H1 (cell line): Measurements from ENCODE around the gene GLIS2. TPM values are rescaled to one million over a fixed set of nuclear protein-coding genes. Genes with fewer than 3 reads are reported as not detected.
A peak's percentile ranks its signal among the peaks of the same experiment; 100 is the strongest.

Source experiments
- CTCF ChIA-PET: fragments of 300-600 bp; sonication (Branson Sonifier 250); formaldehyde crosslinking; loops from one replicate; lab custom pipeline; 2021; ENCODE audit not compliant: partially characterized antibody; lab: Charles Lee
- POLR2A ChIA-PET: fragments of 300-600 bp; sonication (Branson Sonifier 250); formaldehyde crosslinking; loops from one replicate; lab custom pipeline; 2021; ENCODE audit warnings: inconsistent platforms; ENCODE audit not compliant: partially characterized antibody; lab: Charles Lee
- DNase-seq, 2 experiments: peaks; one replicate each; pipeline versions ENCODE4 v3.0.0 to v3.0.0-alpha.2; 2010 to 2022; ENCODE audit warnings: low spot score in 2 of 2, low read depth in 1 of 2, mixed read lengths in 1 of 2
- FAIRE-seq: peaks from 2 replicates; lab custom pipeline; 2011; peaks lifted over from hg19 to GRCh38; lab: Jason Lieb, UNC
- H2AFZ ChIP-seq: 2 replicates; pipeline ENCODE4 v1.8.1; 2012; ENCODE audit warnings: low read length, inconsistent platforms
- H2AK5ac ChIP-seq: 2 replicates; pipeline ENCODE4 v1.6.1; 2013; ENCODE audit warnings: low read depth, low read length
- H2BK120ac ChIP-seq: replicated peaks from 2 replicates; pipeline ENCODE3; 2013; ENCODE audit warnings: low read depth, low read length, inconsistent platforms
- H2BK12ac ChIP-seq: 2 replicates; pipeline ENCODE4 v1.6.1; 2013; ENCODE audit warnings: low read depth, low read length
- H2BK15ac ChIP-seq: 2 replicates; pipeline ENCODE4 v1.6.1; 2013; ENCODE audit warnings: low read length
- H2BK20ac ChIP-seq: 2 replicates; pipeline ENCODE4 v1.6.1; 2013; ENCODE audit warnings: low read length
- H2BK5ac ChIP-seq: 2 replicates; pipeline ENCODE4 v1.6.1; 2013; ENCODE audit warnings: low read depth, low read length
- H3K14ac ChIP-seq: 2 replicates; pipeline ENCODE4 v1.6.1; 2013; ENCODE audit warnings: inconsistent platforms; ENCODE audit not compliant: insufficient read length
- H3K18ac ChIP-seq: 2 replicates; pipeline ENCODE4 v1.6.1; 2013; ENCODE audit warnings: low read length; ENCODE audit errors: extremely low read depth
- H3K23ac ChIP-seq: 2 replicates; pipeline ENCODE4 v1.6.1; 2013; ENCODE audit warnings: inconsistent platforms; ENCODE audit not compliant: insufficient read length
- H3K23me2 ChIP-seq: 2 replicates; pipeline ENCODE4 v1.6.1; 2013; ENCODE audit warnings: low read depth, low read length
- H3K27ac ChIP-seq: 2 replicates; pipeline ENCODE4 v1.6.1; 2011; ENCODE audit warnings: low read depth, low read length, inconsistent platforms
- H3K27me3 ChIP-seq, 4 experiments: replicated peaks in 1 of 4; 1 replicate in 1 of 4; 2 replicates in 3 of 4; pipeline versions ENCODE4 v1.6.1 to v1.8.1; 2011 to 2013; ENCODE audit warnings: low read length in 3 of 4, mild to moderate bottlenecking in 3 of 4, inconsistent platforms in 2 of 4, mixed read lengths in 2 of 4, moderate library complexity in 1 of 4; ENCODE audit not compliant: control insufficient read depth in 3 of 4, insufficient read depth in 3 of 4; ENCODE audit errors: extremely low read depth in 1 of 4
- H3K36me3 ChIP-seq, 4 experiments: 2 replicates each; pipeline versions ENCODE4 v1.6.1 to v1.8.1; 2011 to 2013; ENCODE audit warnings: mild to moderate bottlenecking in 4 of 4, low read length in 3 of 4, moderate library complexity in 2 of 4, control low read depth in 1 of 4, inconsistent platforms in 1 of 4; ENCODE audit not compliant: insufficient read depth in 4 of 4, control insufficient read depth in 2 of 4
- H3K4ac ChIP-seq: replicated peaks from 2 replicates; pipeline ENCODE3; 2013; ENCODE audit warnings: low read length, low read depth, mixed read lengths, inconsistent platforms; ENCODE audit not compliant: insufficient read length
- H3K4me1 ChIP-seq, 4 experiments: replicated peaks in 1 of 4; 1 replicate in 1 of 4; 2 replicates in 3 of 4; pipeline versions ENCODE4 v1.6.1 to v1.8.1; 2011 to 2013; ENCODE audit warnings: low read length in 3 of 4, inconsistent platforms in 2 of 4, mixed read lengths in 1 of 4; ENCODE audit not compliant: insufficient read depth in 4 of 4, control insufficient read depth in 3 of 4
- H3K4me2 ChIP-seq, 2 experiments: 2 replicates each; pipeline versions ENCODE4 v1.6.1 to v1.8.1; 2011 to 2013; ENCODE audit warnings: low read depth in 2 of 2, low read length in 2 of 2, control low read depth in 1 of 2, inconsistent platforms in 1 of 2, mild to moderate bottlenecking in 1 of 2; ENCODE audit not compliant: insufficient read depth in 1 of 2
- H3K4me3 ChIP-seq, 4 experiments: fragments of 200-600, 300-600 bp in 1 of 4; sonication (generic), shearing (Covaris generic), sonication (Bioruptor Twin) in 1 of 4; 2 replicates each; pipeline versions ENCODE4 v1.5.1 to v1.8.1; 2011 to 2016; ENCODE audit warnings: low read length in 4 of 4, low read depth in 3 of 4, control low read depth in 2 of 4, inconsistent platforms in 2 of 4, mild to moderate bottlenecking in 2 of 4, mixed read lengths in 1 of 4, moderate library complexity in 1 of 4; ENCODE audit not compliant: insufficient read depth in 2 of 4; ENCODE audit errors: extremely low read depth in 1 of 4
- H3K56ac ChIP-seq: replicated peaks from 2 replicates; pipeline ENCODE3; 2013; ENCODE audit warnings: low read depth, mild to moderate bottlenecking, mixed read lengths, low read length, inconsistent platforms; ENCODE audit not compliant: insufficient read length
- H3K79me1 ChIP-seq: 2 replicates; pipeline ENCODE4 v1.6.1; 2013; ENCODE audit warnings: low read depth, low read length, control low read depth
- H3K79me2 ChIP-seq, 2 experiments: 2 replicates each; pipeline versions ENCODE4 v1.6.1 to v1.8.1; 2012 to 2013; ENCODE audit warnings: low read length in 2 of 2, mild to moderate bottlenecking in 2 of 2, inconsistent platforms in 1 of 2; ENCODE audit not compliant: insufficient read depth in 2 of 2, control insufficient read depth in 1 of 2
- H3K9ac ChIP-seq, 4 experiments: replicated peaks in 1 of 4; 1 replicate in 1 of 4; 2 replicates in 3 of 4; pipeline versions ENCODE4 v1.6.1 to v1.8.1; 2011 to 2013; ENCODE audit warnings: low read depth in 3 of 4, low read length in 3 of 4, control low read depth in 2 of 4, mild to moderate bottlenecking in 2 of 4, moderate library complexity in 2 of 4, inconsistent platforms in 1 of 4; ENCODE audit errors: extremely low read depth in 1 of 4
- H3K9me3 ChIP-seq, 2 experiments: 2 replicates each; pipeline versions ENCODE4 v1.6.1 to v1.8.1; 2012 to 2013; ENCODE audit warnings: mild to moderate bottlenecking in 2 of 2, moderate library complexity in 2 of 2, control low read depth in 1 of 2, inconsistent platforms in 1 of 2, low read depth in 1 of 2, low read length in 1 of 2, mixed read lengths in 1 of 2; ENCODE audit not compliant: insufficient read depth in 2 of 2
- H4K20me1 ChIP-seq, 2 experiments: replicated peaks in 1 of 2; 2 replicates each; pipeline versions ENCODE3 to v1.8.1; 2011 to 2013; ENCODE audit warnings: inconsistent platforms in 2 of 2, low read length in 2 of 2, mild to moderate bottlenecking in 1 of 2; ENCODE audit not compliant: insufficient read depth in 2 of 2, control insufficient read depth in 1 of 2
- H4K5ac ChIP-seq: 2 replicates; pipeline ENCODE4 v1.6.1; 2013; ENCODE audit warnings: low read length, low read depth, mixed read lengths, inconsistent platforms; ENCODE audit not compliant: insufficient read length
- H4K8ac ChIP-seq: 2 replicates; pipeline ENCODE4 v1.8.0; 2013; ENCODE audit warnings: mild to moderate bottlenecking, moderate library complexity, low read length, inconsistent platforms; ENCODE audit not compliant: insufficient read depth; ENCODE audit errors: extremely low read depth
- H4K91ac ChIP-seq: replicated peaks from 2 replicates; pipeline ENCODE3; 2013; ENCODE audit warnings: low read length, mixed read lengths, inconsistent platforms; ENCODE audit not compliant: insufficient read length
- BACH1 ChIP-seq: IDR thresholded peaks from 2 replicates; pipeline ENCODE4 v1.6.1; 2012; ENCODE audit warnings: low read length, improper control_type of control experiment
- EGR1 ChIP-seq: IDR thresholded peaks from 2 replicates; pipeline ENCODE4 v1.6.1; 2011; ENCODE audit warnings: low read depth, low read length, borderline replicate concordance
- KDM1A ChIP-seq: fragments of 200-600, 300-600 bp; sonication (generic); IDR thresholded peaks from 2 replicates; pipeline ENCODE4 v1.7.1; 2016; ENCODE audit warnings: mild to moderate bottlenecking, low read length, borderline replicate concordance
- SIN3A ChIP-seq, 2 experiments: IDR thresholded peaks in 1 of 2; conservative IDR thresholded peaks in 1 of 2; 2 replicates each; pipeline ENCODE4 v1.6.1; 2011 to 2012; ENCODE audit warnings: low read length in 2 of 2, improper control_type of control experiment in 1 of 2, low read depth in 1 of 2, mild to moderate bottlenecking in 1 of 2
- TCF12 ChIP-seq: IDR thresholded peaks from 2 replicates; pipeline ENCODE4 v1.6.1; 2011; ENCODE audit warnings: low read depth, mild to moderate bottlenecking, low read length
- TEAD4 ChIP-seq: IDR thresholded peaks from 2 replicates; pipeline ENCODE4 v1.6.1; 2012; ENCODE audit warnings: low read depth, low read length, inconsistent platforms, mixed read lengths
- WGBS, 2 experiments: shearing (Covaris generic) in 1 of 2; methylation state at CpG; one replicate each; pipeline versions ENCODE4 v1.1.6 to v1.1.7; 2013 to 2015; ENCODE audit warnings: low lambda C conversion rate in 2 of 2, mixed read lengths in 2 of 2, inconsistent platforms in 1 of 2, low coverage in 1 of 2, missing lambda C conversion rate in 1 of 2; ENCODE audit not compliant: insufficient replicate concordance in 2 of 2, insufficient coverage in 1 of 2, insufficient read length in 1 of 2; ENCODE audit errors: extremely low coverage in 1 of 2, missing lambda C conversion rate in 1 of 2; 5-methylcytosine and 5-hydroxymethylcytosine counted together
- polyA plus RNA-seq, 7 experiments: library from polyadenylated mRNA; depleted of rRNA in 3 of 7; stranded (reverse) in 5 of 7; unstranded in 2 of 7; fragments of >200 nt in 5 of 7; fragments of 200-250 nt in 2 of 7; gene quantifications; 1 replicate in 5 of 7; 2 replicates in 1 of 7; 4 replicates in 1 of 7; pipeline versions ENCODE4 v1.2.1 to v1.2.3, GENCODE V29; 2011 to 2013; ENCODE audit warnings: missing spikeins in 2 of 7, mixed read lengths in 2 of 7
- total RNA-seq: library from RNA; stranded (reverse); fragmentation: NEBNext Ultra II Directional; extraction: Animal tissue kit (Norgen Biotek cat#: 25700); gene quantifications from 2 replicates; pipeline ENCODE4 v1.2.1, GENCODE V29; 2021

GLIS2 gene
- total and polyA plus RNA-seq, 2 of the 8 experiments (the other 6 are each of a cell fraction or from before 2014, with no cell fraction given): 4.3 to 17.4 TPM

GRCh38 chr16:4298761-4299522 lies 16.9 kb upstream of the GLIS2 start:
- H2AK5ac ChIP-seq: 0 out of 2 replicates have a peak overlapping the region, but pooled peaks have one; percentile 53
- no peaks in the 10 kb centered on the region for H3K9me3 ChIP-seq
- H2BK5ac ChIP-seq: peak overlapping the region; percentile 52; the same call in 1 of the 2 replicates
- FAIRE-seq (no peak), DNase-seq (peak in 1 of 2 experiments; percentile 66)
- H2BK12ac ChIP-seq: 0 out of 2 replicates have a peak overlapping the region, but pooled peaks have one; percentile 39
- no peaks in the 10 kb centered on the region; the same call in 1 of the 2 replicates for H3K23me2 ChIP-seq
- ChIA-PET CTCF (interaction anchor here (0.6 to 12.0 kb wide), 12 partner anchors 9 to 129 kb away, joined by 3 to 300 read pairs (median 13); partner anchors contain the start of genes GLIS2 and TFAP4), POLR2A (interaction anchor here (0.6 to 25.6 kb wide), 9 partner anchors 8 to 94 kb away, joined by 3 to 403 read pairs (median 6); partner anchors contain the start of genes GLIS2 and TFAP4)
- peak overlapping the region; percentile 20 to 49; a peak in 2 of 4 replicates for H3K4me2 ChIP-seq
- H3K56ac ChIP-seq: no peak overlapping the region
- H4K91ac ChIP-seq: no peak overlapping the region
- H3K4ac ChIP-seq: no peak overlapping the region
- H3K79me1 ChIP-seq: no peaks in the 10 kb centered on the region; the same call in 1 of the 2 replicates
- no peak overlapping the region for H2BK120ac ChIP-seq
- peaks cover 0 to 5% (median 0%) of the 10 kb centered on the region in 4 experiments; a peak in 1 of 8 replicates for H3K36me3 ChIP-seq
- H3K4me1 ChIP-seq: peaks cover 4 to 13% (median 5%) of the 10 kb centered on the region in 4 experiments
- no peak overlapping the region for H4K5ac ChIP-seq
- H4K8ac ChIP-seq: peak overlapping the region; percentile 57; the same call in 1 of the 2 replicates
- no peak overlapping the region for H3K23ac ChIP-seq
- H4K20me1 ChIP-seq: peaks cover 0 to 2% of the 10 kb centered on the region in 2 experiments
- H3K18ac ChIP-seq: peak overlapping the region; percentile 32; the same call in 1 of the 2 replicates
- H3K4me3 ChIP-seq: no peak overlapping the region
- H3K14ac ChIP-seq: no peak overlapping the region
- no peak overlapping the region for H3K9ac ChIP-seq
- 0 out of 2 replicates have a peak overlapping the region, but pooled peaks have one; percentile 80 for H2BK20ac ChIP-seq
- no peaks in the 10 kb centered on the region for H3K79me2 ChIP-seq
- TF ChIP-seq TEAD4: peak; percentile 87
- 0 out of 2 replicates have a peak, but pooled peaks have one; percentile 10 for TF ChIP-seq TCF12
- no peak for TF ChIP-seq BACH1
- 0 out of 4 replicates have a peak, but pooled peaks have one; percentile 35 to 58 for TF ChIP-seq SIN3A (conservative IDR thresholded peaks at IDR 0.05 in 1 of 2, IDR thresholded peaks at IDR 0.05 in 1 of 2; ENCODE audit: low read depth in 1 of 2, low read length in 2 of 2)
- TF ChIP-seq KDM1A: 0 out of 2 replicates have a peak, but pooled peaks have one; percentile 16
- no peak for TF ChIP-seq EGR1
- TF ChIP-seq, all 59 proteins: peak for 4
- 81% methylated on average over 11 of the region's 15 CpGs; no CpG with 5 or more reads in 1 of the 2 experiments for WGBS, 2 experiments
- Histone ChIP-seq H2BK15ac (0 out of 2 replicates have a peak overlapping the region, but pooled peaks have one; percentile 53), H3K27me3 (no peaks in the 10 kb centered on the region), H3K27ac (no peak overlapping the region; the same call in 1 of the 2 replicates), H2AFZ (no peak overlapping the region)
